K562 (cell line): ENCODE data around the gene ALG13. TPM values are rescaled to one million over a fixed set of nuclear protein-coding genes. Genes with fewer than 3 reads are reported as not detected.

Experiments
- ATAC-seq: fragments of 200-7000 bp; cut with Tn5 transposase; 3 replicates; pipeline ENCODE4 v1.9.1; 2020; ENCODE audit warnings: moderate library complexity
- BruUV-seq: library from RNA; stranded (reverse); fragments of 400-500 nt; replicated peaks from 2 replicates; lab custom pipeline; 2021; lab: Mats Ljungman, UMichigan
- CTCF ChIA-PET: fragments of 300-600 bp; formaldehyde crosslinking; extraction: SDS; loops from one replicate; lab custom pipeline; 2021; ENCODE audit warnings: low intra/inter-chr PET ratio; lab: Yijun Ruan, JAX
- POLR2A ChIA-PET: fragments of 300-600, 350-650 bp; sonication (Branson Sonifier 250); formaldehyde crosslinking; extraction: SDS; loops from one replicate; lab custom pipeline; 2021; ENCODE audit warnings: antibody characterized with exemption, inconsistent platforms; lab: Yijun Ruan, JAX
- DNase-seq, 4 experiments: peaks; one replicate each; pipeline versions ENCODE4 v3.0.0 to v3.0.0-alpha.2; 2011 to 2018; ENCODE audit warnings: low spot score in 3 of 4, mixed read lengths in 3 of 4; ENCODE audit errors: extremely low read depth in 1 of 4
- FAIRE-seq: peaks from 2 replicates; lab custom pipeline; 2011; peaks lifted over from hg19 to GRCh38; lab: Jason Lieb, UNC
- H2AFZ ChIP-seq: 2 replicates; pipeline ENCODE4 v1.6.0; 2011; ENCODE audit warnings: low read depth, low read length, control low read depth, inconsistent platforms
- H3K27ac ChIP-seq: fragments of 200-600 bp; 3 replicates; pipeline ENCODE4 v1.8.0; 2011; ENCODE audit warnings: low read depth, mild to moderate bottlenecking, control low read depth, inconsistent platforms, low read length, moderate library complexity, mixed read lengths; ENCODE audit errors: extremely low read depth
- H3K27me3 ChIP-seq, 2 experiments: fragments of 300-600 bp in 1 of 2; 2 replicates in 1 of 2; 3 replicates in 1 of 2; pipeline versions ENCODE4 v1.6.0 to v1.8.0; 2011; ENCODE audit warnings: inconsistent platforms in 2 of 2, low read length in 2 of 2, mild to moderate bottlenecking in 1 of 2, mixed read lengths in 1 of 2, moderate library complexity in 1 of 2; ENCODE audit not compliant: control insufficient read depth in 2 of 2, insufficient read depth in 2 of 2
- H3K36me3 ChIP-seq: fragments of 300-600 bp; 3 replicates; pipeline ENCODE4 v1.8.0; 2011; ENCODE audit warnings: mild to moderate bottlenecking, low read length, inconsistent platforms; ENCODE audit not compliant: control insufficient read depth, insufficient read depth
- H3K4me1 ChIP-seq, 2 experiments: fragments of 200-600 bp in 1 of 2; replicated peaks in 1 of 2; 2 replicates in 1 of 2; 3 replicates in 1 of 2; pipeline versions ENCODE4 v1.5.1 to v1.8.0; 2011; ENCODE audit warnings: inconsistent platforms in 2 of 2, low read length in 2 of 2, mild to moderate bottlenecking in 1 of 2, mixed read lengths in 1 of 2, moderate library complexity in 1 of 2; ENCODE audit not compliant: control insufficient read depth in 2 of 2, insufficient read depth in 2 of 2
- H3K4me2 ChIP-seq: 2 replicates; pipeline ENCODE4 v1.6.1; 2011; ENCODE audit warnings: low read length, control low read depth, inconsistent platforms, mixed read lengths; ENCODE audit not compliant: insufficient read depth
- H3K4me3 ChIP-seq: fragments of 200-600 bp; sonication (generic), shearing (Covaris generic); 2 replicates; pipeline ENCODE4 v1.5.1; 2016; ENCODE audit warnings: control low read depth, inconsistent platforms
- H3K79me2 ChIP-seq: fragments of 200-600 bp; 3 replicates; pipeline ENCODE4 v1.8.0; 2011; ENCODE audit warnings: low read length, inconsistent platforms; ENCODE audit not compliant: control insufficient read depth, insufficient read depth
- H3K9ac ChIP-seq, 2 experiments: 2 replicates each; pipeline versions ENCODE4 v1.6.0 to v1.6.1; 2011; ENCODE audit warnings: low read depth in 2 of 2, low read length in 2 of 2, control low read depth in 1 of 2, inconsistent platforms in 1 of 2, mild to moderate bottlenecking in 1 of 2, mixed read lengths in 1 of 2; ENCODE audit not compliant: insufficient read depth in 1 of 2
- H3K9me1 ChIP-seq: one replicate; pipeline ENCODE4 v1.6.0; 2011; ENCODE audit warnings: inconsistent platforms, mild to moderate bottlenecking, low read length, moderate library complexity; ENCODE audit not compliant: control insufficient read depth, insufficient read depth
- H3K9me3 ChIP-seq: replicated peaks from 2 replicates; pipeline ENCODE4 v1.5.1; 2011; ENCODE audit warnings: low read depth, low read length, inconsistent platforms; ENCODE audit not compliant: control insufficient read depth, insufficient read depth
- H4K20me1 ChIP-seq: replicated peaks from 2 replicates; pipeline ENCODE4 v1.6.1; 2011; ENCODE audit warnings: low read length, inconsistent platforms, mixed read lengths; ENCODE audit not compliant: control insufficient read depth, insufficient read depth
- ATF6 ChIP-seq: sonication (generic); formaldehyde crosslinking; IDR thresholded peaks from 2 replicates; pipeline ENCODE4 v1.4.0; 2020; ENCODE audit warnings: mild to moderate bottlenecking, missing genetic modification reagents
- CTBP1 ChIP-seq: fragments of 450-650 bp; IDR thresholded peaks from 2 replicates; pipeline ENCODE4 v1.6.1; 2016; ENCODE audit warnings: borderline replicate concordance
- FOXJ2 ChIP-seq: fragments of 200-800 bp; sonication (Bioruptor generic); IDR thresholded peaks from 2 replicates; pipeline ENCODE4 v1.6.1; 2016; ENCODE audit warnings: missing genetic modification characterization, missing compliant biosample characterization
- FOXK2 ChIP-seq, 2 experiments: fragments of 450-650 bp; IDR thresholded peaks in 1 of 2; conservative IDR thresholded peaks in 1 of 2; 2 replicates each; pipeline ENCODE4 v1.6.1; 2016; ENCODE audit warnings: low read depth in 2 of 2, mild to moderate bottlenecking in 1 of 2
- FOXO4 ChIP-seq: fragments of 450-650 bp; formaldehyde crosslinking; IDR thresholded peaks from 2 replicates; pipeline ENCODE4 v1.4.0; 2020; ENCODE audit warnings: mild to moderate bottlenecking, moderate library complexity
- HOMEZ ChIP-seq: fragments of 250-450 bp; sonication (Bioruptor Pico); IDR thresholded peaks from 2 replicates; pipeline ENCODE4 v1.4.0; 2020; ENCODE audit warnings: mild to moderate bottlenecking, moderate library complexity
- MBD2 ChIP-seq: sonication (generic); IDR thresholded peaks from 2 replicates; pipeline ENCODE4 v1.6.1; 2016; ENCODE audit warnings: low read depth, borderline replicate concordance
- MCM7 ChIP-seq, 2 experiments: fragments of 450-650 bp; IDR thresholded peaks; 2 replicates each; pipeline ENCODE4 v1.6.1; 2016 to 2018
- NFIC ChIP-seq: fragments of 450-650 bp; IDR thresholded peaks from 2 replicates; pipeline ENCODE4 v1.6.1; 2017; ENCODE audit warnings: mild to moderate bottlenecking, inconsistent platforms
- OTX1 ChIP-seq: fragments of 450-650 bp; formaldehyde crosslinking; IDR thresholded peaks from 2 replicates; pipeline ENCODE4 v1.4.0; 2022; ENCODE audit warnings: mild to moderate bottlenecking
- PML ChIP-seq: IDR thresholded peaks from 2 replicates; pipeline ENCODE4 v1.6.1; 2012; ENCODE audit warnings: low read length, inconsistent platforms
- PPARD ChIP-seq: fragments of 250-450 bp; sonication (Bioruptor Pico); IDR thresholded peaks from 2 replicates; pipeline ENCODE4 v1.8.0; 2022; ENCODE audit warnings: inconsistent platforms, mild to moderate bottlenecking, moderate library complexity
- SRSF3 ChIP-seq: fragments of 200-400 bp; formaldehyde crosslinking; IDR thresholded peaks from 2 replicates; pipeline ENCODE4 v1.6.1; 2016; ENCODE audit warnings: mild to moderate bottlenecking, low read length, moderate library complexity; ENCODE audit not compliant: insufficient read depth
- ZFP1 ChIP-seq: fragments of 450-650 bp; formaldehyde crosslinking; IDR thresholded peaks from 2 replicates; pipeline ENCODE4 v1.4.0; 2020; ENCODE audit warnings: mild to moderate bottlenecking, mixed read lengths
- ZNF212 ChIP-seq: fragments of 450-650 bp; formaldehyde crosslinking; IDR thresholded peaks from 2 replicates; pipeline ENCODE4 v1.4.0; 2020; ENCODE audit warnings: mild to moderate bottlenecking
- ZNF398 ChIP-seq: fragments of 250-450 bp; sonication (Bioruptor Pico); IDR thresholded peaks from 2 replicates; pipeline ENCODE4 v1.8.0; 2021; ENCODE audit warnings: moderate library complexity, mild to moderate bottlenecking, inconsistent platforms
- ZNF507 ChIP-seq: conservative IDR thresholded peaks from 2 replicates; pipeline ENCODE4 v1.6.1; 2017; ENCODE audit warnings: missing genetic modification characterization, missing compliant biosample characterization
- ZNF583 ChIP-seq: fragments of 250-450 bp; sonication (Bioruptor Pico); IDR thresholded peaks from 2 replicates; pipeline ENCODE4 v1.4.0; 2020
- WGBS: fragments of 100-300 bp; shearing (Covaris generic); methylation state at CpG from one replicate; pipeline ENCODE4 v1.1.6; 2016; ENCODE audit warnings: low coverage, mixed read lengths; ENCODE audit not compliant: insufficient coverage; ENCODE audit errors: missing lambda C conversion rate; 5-methylcytosine and 5-hydroxymethylcytosine counted together
- in situ Hi-C: fragments of 300-500 bp; cut with MboI; formaldehyde crosslinking; loops from 4 replicates; pipeline ENCODE4 v1.15.0; 2018; ENCODE audit warnings: inconsistent platforms, mixed read lengths
- intact Hi-C: fragments of 100-400 bp; cut with micrococcal nuclease; formaldehyde crosslinking; loops from 2 replicates; pipeline ENCODE4 v1.14.2; 2022
- polyA plus RNA-seq, 8 experiments: library from polyadenylated mRNA; depleted of rRNA in 4 of 8; stranded (reverse) in 5 of 8; unstranded in 3 of 8; fragments of >200 nt; fragmentation: Nextera tagmentation in 2 of 8; fragmentation: Illumina TruSeq in 1 of 8; extraction: Ambion mirVana in 2 of 8; extraction: Trizol in 1 of 8; gene quantifications; 2 replicates each; pipeline versions ENCODE4 v1.2.1 to v1.2.3, GENCODE V29; 2011 to 2014; ENCODE audit warnings: inconsistent platforms in 1 of 8, missing spikeins in 1 of 8
- total RNA-seq, 7 experiments: library from RNA; depleted of rRNA in 6 of 7; stranded (reverse); fragments of >200 nt in 6 of 7; fragmentation: Illumina TruSeq in 2 of 7; extraction: Trizol in 2 of 7; gene quantifications; 2 replicates each; pipeline versions ENCODE4 v1.2.1 to v1.2.3, GENCODE V29; 2011 to 2021; ENCODE audit warnings: low replicate concordance in 1 of 7

ALG13 gene
- total and polyA plus RNA-seq, 9 of the 15 experiments (the other 6 are each of a cell fraction or from before 2014, with no cell fraction given) = 40.3 to 117 (median 68.2) TPM

- TF ChIP-seq HOMEZ (no peak), CTBP1 (no peak), OTX1 (CRISPR knock-in tag) (no peak), PML (no peak), ATF6 (no peak), MBD2 (no peak)
Observed at GRCh38 chrX:111736571-111736970, 55.6 kb downstream of the ALG13 start (continued).

- no TSS peak for BruUV-seq
- WGBS = 55% methylated on average over 2 of the region's 2 CpGs
- H3K9me1 ChIP-seq = no peaks in the 10 kb centered on the region
- no peak overlapping the region for H3K4me2 ChIP-seq
- no peak overlapping the region for H3K9ac ChIP-seq
- in situ Hi-C loops (no loop called here), intact Hi-C loops (no loop called here)
- no peak for DNase-seq
- no peaks in the 10 kb centered on the region for H3K27me3 ChIP-seq
- CTCF ChIA-PET = no interaction called here
- H2AFZ ChIP-seq = no peak overlapping the region
- H3K9me3 ChIP-seq = no peaks in the 10 kb centered on the region
- POLR2A ChIA-PET = no interaction called here
- no peak for ATAC-seq
- no peak overlapping the region for H3K4me3 ChIP-seq
- FAIRE-seq = no peak
- H3K4me1 ChIP-seq = no peaks in the 10 kb centered on the region
- no peak overlapping the region for H3K27ac ChIP-seq
- H4K20me1 ChIP-seq = no peaks in the 10 kb centered on the region
- H3K36me3 ChIP-seq = peaks cover 50% of the 10 kb centered on the region; the same call in 2 of the 3 replicates
- H3K79me2 ChIP-seq = no peaks in the 10 kb centered on the region
- TF ChIP-seq ZNF507 (tag) (no peak), SRSF3 (no peak), FOXK2 (conservative IDR thresholded peaks at IDR 0.05 in 1 of 2, IDR thresholded peaks at IDR 0.05 in 1 of 2; ENCODE audit: low read depth in 2 of 2) (no peak), ZNF212 (no peak), ZNF583 (CRISPR knock-in tag) (no peak), FOXO4 (CRISPR knock-in tag) (no peak), ZFP1 (CRISPR knock-in tag) (no peak), MCM7 (IDR thresholded peaks at IDR 0.05) (no peak), FOXJ2 (no peak), NFIC (no peak), ZNF398 (CRISPR knock-in tag) (no peak), PPARD (CRISPR knock-in tag) (no peak)
Observed at GRCh38 chrX:111742018-111742417, 61.0 kb downstream of the ALG13 start.
